Neural progenitor cell (in vitro differentiated cells): Measurements from ENCODE around the gene PPM1L.

Source experiments
- EZH2 ChIP-seq: fragments of 200-600 bp; sonication (generic); IDR thresholded peaks from 2 replicates; pipeline ENCODE4 v1.6.1; 2017; ENCODE audit warnings: antibody characterized with exemption, mild to moderate bottlenecking, moderate library complexity
- TF ChIP-seq, protein P1 (sequence below): fragments of 200-600 bp; sonication (generic); IDR thresholded peaks from 2 replicates; pipeline ENCODE4 v1.5.1; 2017; ENCODE audit warnings: antibody characterized with exemption, mild to moderate bottlenecking

DNA sequence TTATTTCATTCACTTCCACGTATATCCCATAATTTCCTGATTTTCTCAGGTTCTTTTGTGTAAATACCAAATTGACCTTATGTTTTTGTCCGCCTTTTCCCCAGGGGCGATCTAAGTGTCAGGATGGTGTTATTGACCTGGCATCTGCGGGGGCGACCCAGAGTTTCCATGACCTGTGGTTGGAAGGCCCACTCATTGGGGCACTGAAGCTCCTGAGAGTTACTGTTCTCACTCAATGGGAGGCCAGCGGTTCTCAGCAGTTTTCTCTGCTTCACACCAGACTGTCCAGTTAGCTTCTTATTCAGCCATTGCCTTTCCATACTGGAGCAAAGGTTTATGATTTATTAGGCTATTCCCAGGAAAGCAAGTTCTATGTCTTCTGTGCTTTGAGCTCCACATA lies 295.8 kb downstream of the PPM1L start:
- TF ChIP-seq, protein P1, sequence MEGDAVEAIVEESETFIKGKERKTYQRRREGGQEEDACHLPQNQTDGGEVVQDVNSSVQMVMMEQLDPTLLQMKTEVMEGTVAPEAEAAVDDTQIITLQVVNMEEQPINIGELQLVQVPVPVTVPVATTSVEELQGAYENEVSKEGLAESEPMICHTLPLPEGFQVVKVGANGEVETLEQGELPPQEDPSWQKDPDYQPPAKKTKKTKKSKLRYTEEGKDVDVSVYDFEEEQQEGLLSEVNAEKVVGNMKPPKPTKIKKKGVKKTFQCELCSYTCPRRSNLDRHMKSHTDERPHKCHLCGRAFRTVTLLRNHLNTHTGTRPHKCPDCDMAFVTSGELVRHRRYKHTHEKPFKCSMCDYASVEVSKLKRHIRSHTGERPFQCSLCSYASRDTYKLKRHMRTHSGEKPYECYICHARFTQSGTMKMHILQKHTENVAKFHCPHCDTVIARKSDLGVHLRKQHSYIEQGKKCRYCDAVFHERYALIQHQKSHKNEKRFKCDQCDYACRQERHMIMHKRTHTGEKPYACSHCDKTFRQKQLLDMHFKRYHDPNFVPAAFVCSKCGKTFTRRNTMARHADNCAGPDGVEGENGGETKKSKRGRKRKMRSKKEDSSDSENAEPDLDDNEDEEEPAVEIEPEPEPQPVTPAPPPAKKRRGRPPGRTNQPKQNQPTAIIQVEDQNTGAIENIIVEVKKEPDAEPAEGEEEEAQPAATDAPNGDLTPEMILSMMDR = no peak
- TF ChIP-seq EZH2 = no peak
